ENCODE measurements around the gene FNBP1.

- TF ChIP-seq CTCF (conservative IDR thresholded peaks at IDR 0.05; ENCODE audit: low read length) = no peak
- TF ChIP-seq EZH2phosphoT487 (IDR thresholded peaks at IDR 0.05; ENCODE audit: borderline replicate concordance) = no peak
Observed at GRCh38 chr9:129919277-129919676, 123.7 kb downstream of the FNBP1 start.

Measured in Loucy (cell line).